GM12875 (cell line): ENCODE data around the gene TNPO1.
"Not testable (repeated sequence)": the region's sequence is repeated elsewhere in the genome, so short reads cannot be mapped to it uniquely, and the experiment has no call there.

Experiments
- H3K4me3 ChIP-seq: one replicate; pipeline ENCODE4 v1.5.1; 2011; ENCODE audit warnings: low read depth, low read length, control low read depth
- CTCF ChIP-seq: IDR thresholded peaks from 2 replicates; pipeline ENCODE4 v1.5.1; 2011; ENCODE audit warnings: low read depth, mild to moderate bottlenecking, control low read depth, inconsistent platforms, low read length, moderate library complexity, borderline replicate concordance; ENCODE audit not compliant: insufficient read depth

TNPO1 gene

GRCh38 chr5:72785801-72786200, 30.7 kb upstream of the TNPO1 start:
- no peak overlapping the region for H3K4me3 ChIP-seq
- no peak for TF ChIP-seq CTCF

- no peak for TF ChIP-seq CTCF
- H3K4me3 ChIP-seq: no peak overlapping the region
Measured at GRCh38 chr5:72786676-72787075, 29.8 kb upstream of the TNPO1 start.

- no peak for TF ChIP-seq CTCF
Measured at GRCh38 chr5:72788866-72789505, 27.5 kb upstream of the TNPO1 start.

GRCh38 chr5:72790186-72790585, 26.3 kb upstream of the TNPO1 start:
- TF ChIP-seq CTCF: no peak
- H3K4me3 ChIP-seq: no peak overlapping the region

More at GRCh38 chr5:72788866-72789505, 27.5 kb upstream of the TNPO1 start:
- no peak overlapping the region for H3K4me3 ChIP-seq

GRCh38 chr5:72792662-72793061, 23.8 kb upstream of the TNPO1 start:
- H3K4me3 ChIP-seq: not testable (repeated sequence)

- H3K4me3 ChIP-seq: no peak overlapping the region
- no peak for TF ChIP-seq CTCF
Measured at GRCh38 chr5:72796001-72796400, 20.5 kb upstream of the TNPO1 start.

GRCh38 chr5:72799721-72800120, 16.7 kb upstream of the TNPO1 start:
- no peak for TF ChIP-seq CTCF
- H3K4me3 ChIP-seq: no peak overlapping the region

GRCh38 chr5:72808637-72809036, 7.8 kb upstream of the TNPO1 start:
- not testable (repeated sequence) for H3K4me3 ChIP-seq
